ENCODE data around the gene ADAM19.

GRCh38 chr5:157554179-157555036 is 21.2 kb downstream of the ADAM19 start:
- TF ChIP-seq POLR2A (IDR thresholded peaks at IDR 0.05; ENCODE audit: low read depth, low read length) (no peak), POLR2AphosphoS5 (IDR thresholded peaks at IDR 0.05; ENCODE audit: low read depth, low read length) (no peak), TAF1 (IDR thresholded peaks at IDR 0.05; ENCODE audit: borderline replicate concordance, low read depth, low read length) (no peak)

Data from GM12892 (cell line).